OCI-LY1 (cell line): ENCODE measurements around the gene PLXNA2.

Source experiments
- EZH2 ChIP-seq: fragments of 200-600 bp; sonication (generic), shearing (Covaris generic); IDR thresholded peaks from 2 replicates; pipeline ENCODE4 v1.8.0; 2017; ENCODE audit warnings: borderline replicate concordance, mixed run types, mild to moderate bottlenecking, antibody characterized with exemption, low read length, moderate library complexity, mixed read lengths
- TF ChIP-seq, protein P1 (sequence below): fragments of 200-600 bp; sonication (generic), shearing (Covaris generic); IDR thresholded peaks from 2 replicates; pipeline ENCODE4 v1.5.1; 2017; ENCODE audit warnings: mild to moderate bottlenecking, antibody characterized with exemption, low read length, moderate library complexity, mixed read lengths

DNA sequence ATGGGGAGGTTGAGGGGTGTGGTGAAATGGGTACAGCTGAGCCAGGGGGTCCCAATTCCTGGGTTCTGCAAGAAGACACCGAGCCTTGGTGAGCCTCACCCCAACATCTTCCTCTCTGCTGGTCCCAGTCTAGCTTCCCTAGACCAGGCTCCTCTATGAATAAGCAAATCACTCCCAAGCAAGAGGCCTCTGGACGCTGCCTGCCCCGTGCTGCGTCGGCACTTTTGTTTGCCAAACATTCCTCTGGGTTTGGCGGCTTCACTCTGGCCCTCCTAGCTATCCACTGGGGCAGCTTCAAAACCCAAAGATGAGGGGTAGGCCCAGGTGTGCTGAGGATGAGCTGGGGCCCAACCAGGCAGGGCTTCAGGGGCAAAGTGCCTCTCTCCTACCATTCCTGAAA, 196.2 kb downstream of the PLXNA2 start:
- no peak for TF ChIP-seq EZH2
- TF ChIP-seq, protein P1, sequence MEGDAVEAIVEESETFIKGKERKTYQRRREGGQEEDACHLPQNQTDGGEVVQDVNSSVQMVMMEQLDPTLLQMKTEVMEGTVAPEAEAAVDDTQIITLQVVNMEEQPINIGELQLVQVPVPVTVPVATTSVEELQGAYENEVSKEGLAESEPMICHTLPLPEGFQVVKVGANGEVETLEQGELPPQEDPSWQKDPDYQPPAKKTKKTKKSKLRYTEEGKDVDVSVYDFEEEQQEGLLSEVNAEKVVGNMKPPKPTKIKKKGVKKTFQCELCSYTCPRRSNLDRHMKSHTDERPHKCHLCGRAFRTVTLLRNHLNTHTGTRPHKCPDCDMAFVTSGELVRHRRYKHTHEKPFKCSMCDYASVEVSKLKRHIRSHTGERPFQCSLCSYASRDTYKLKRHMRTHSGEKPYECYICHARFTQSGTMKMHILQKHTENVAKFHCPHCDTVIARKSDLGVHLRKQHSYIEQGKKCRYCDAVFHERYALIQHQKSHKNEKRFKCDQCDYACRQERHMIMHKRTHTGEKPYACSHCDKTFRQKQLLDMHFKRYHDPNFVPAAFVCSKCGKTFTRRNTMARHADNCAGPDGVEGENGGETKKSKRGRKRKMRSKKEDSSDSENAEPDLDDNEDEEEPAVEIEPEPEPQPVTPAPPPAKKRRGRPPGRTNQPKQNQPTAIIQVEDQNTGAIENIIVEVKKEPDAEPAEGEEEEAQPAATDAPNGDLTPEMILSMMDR: no peak
